Fibroblast of lung (primary cell): Measurements from ENCODE around the gene CRCP. TPM values are rescaled to one million over a fixed set of nuclear protein-coding genes. Genes with fewer than 3 reads are reported as not detected.

Source experiments
- DNase-seq, 2 donors: peaks; one replicate each; pipeline versions ENCODE4 v3.0.0 to v3.0.0-alpha.2; 2010; ENCODE audit warnings: low read depth in 2 of 2
- H2AFZ ChIP-seq: 2 replicates; pipeline ENCODE4 v1.5.1; 2012; ENCODE audit warnings: low read length, control low read depth, inconsistent platforms
- H3K27ac ChIP-seq: 2 replicates; pipeline ENCODE4 v1.5.1; 2011; ENCODE audit warnings: low read length, control low read depth; ENCODE audit not compliant: insufficient read depth
- H3K27me3 ChIP-seq: 2 replicates; pipeline ENCODE4 v1.5.1; 2011; ENCODE audit warnings: mild to moderate bottlenecking, low read length; ENCODE audit not compliant: control insufficient read depth, insufficient read depth
- H3K36me3 ChIP-seq: 2 replicates; pipeline ENCODE4 v1.5.1; 2011; ENCODE audit warnings: low read length; ENCODE audit not compliant: control insufficient read depth, insufficient read depth
- H3K4me1 ChIP-seq: 2 replicates; pipeline ENCODE4 v1.5.1; 2011; ENCODE audit warnings: low read length; ENCODE audit not compliant: control insufficient read depth, insufficient read depth; ENCODE audit errors: extremely low read depth
- H3K4me2 ChIP-seq: 2 replicates; pipeline ENCODE4 v1.5.1; 2011; ENCODE audit warnings: low read length, control low read depth; ENCODE audit not compliant: insufficient read depth; ENCODE audit errors: extremely low read depth
- H3K4me3 ChIP-seq, 4 experiments: fragments of 200-600 bp in 1 of 4; sonication (generic) in 1 of 4; replicated peaks in 1 of 4; 2 replicates each; pipeline ENCODE4 v1.5.1; 2011 to 2016; ENCODE audit warnings: low read length in 4 of 4, low read depth in 3 of 4, mild to moderate bottlenecking in 3 of 4, control low read depth in 2 of 4, inconsistent platforms in 1 of 4, mixed read lengths in 1 of 4; ENCODE audit not compliant: insufficient read depth in 1 of 4; ENCODE audit errors: control extremely low read depth in 1 of 4
- H3K79me2 ChIP-seq: 2 replicates; pipeline ENCODE4 v1.5.1; 2012; ENCODE audit warnings: mild to moderate bottlenecking, low read length, inconsistent platforms; ENCODE audit not compliant: control insufficient read depth, insufficient read depth
- H3K9ac ChIP-seq: 2 replicates; pipeline ENCODE4 v1.5.1; 2011; ENCODE audit warnings: mild to moderate bottlenecking, low read length, control low read depth; ENCODE audit not compliant: insufficient read depth
- H3K9me3 ChIP-seq: 2 replicates; pipeline ENCODE4 v1.5.1; 2012; ENCODE audit warnings: low read depth, low read length; ENCODE audit not compliant: control insufficient read depth, insufficient read depth
- H4K20me1 ChIP-seq: 2 replicates; pipeline ENCODE4 v1.5.1; 2011; ENCODE audit warnings: low read length; ENCODE audit not compliant: control insufficient read depth, insufficient read depth; ENCODE audit errors: extremely low read depth
- EZH2 ChIP-seq: IDR thresholded peaks from 2 replicates; pipeline ENCODE4 v1.5.1; 2012; ENCODE audit warnings: low read length, control low read depth, mild to moderate bottlenecking; ENCODE audit errors: missing control alignments
- polyA plus RNA-seq, 2 donors: library from polyadenylated mRNA; depleted of rRNA in 1 of 2; stranded (reverse) in 1 of 2; unstranded in 1 of 2; fragments of >200 nt; gene quantifications; 2 replicates each; pipeline ENCODE4 v1.2.1, GENCODE V29; 2011 to 2012; ENCODE audit warnings: missing spikeins in 1 of 2
- total RNA-seq: library from RNA; depleted of rRNA; stranded (reverse); fragments of >200 nt; gene quantifications from 2 replicates; pipeline ENCODE4 v1.2.1, GENCODE V29; 2014
- TF ChIP-seq, protein P1 (sequence below), 2 donors: IDR thresholded peaks in 1 of 2; conservative IDR thresholded peaks in 1 of 2; 1 replicate in 1 of 2; 2 replicates in 1 of 2; pipeline ENCODE4 v1.5.1; 2011 to 2012; ENCODE audit warnings: low read length in 2 of 2, control low read depth in 1 of 2, inconsistent platforms in 1 of 2, low read depth in 1 of 2, mild to moderate bottlenecking in 1 of 2

CRCP gene
- total and polyA plus RNA-seq, 2 donors (not counting 1 experiment from before 2014, with no cell fraction given) = 34.9 to 38.3 TPM

DNA sequence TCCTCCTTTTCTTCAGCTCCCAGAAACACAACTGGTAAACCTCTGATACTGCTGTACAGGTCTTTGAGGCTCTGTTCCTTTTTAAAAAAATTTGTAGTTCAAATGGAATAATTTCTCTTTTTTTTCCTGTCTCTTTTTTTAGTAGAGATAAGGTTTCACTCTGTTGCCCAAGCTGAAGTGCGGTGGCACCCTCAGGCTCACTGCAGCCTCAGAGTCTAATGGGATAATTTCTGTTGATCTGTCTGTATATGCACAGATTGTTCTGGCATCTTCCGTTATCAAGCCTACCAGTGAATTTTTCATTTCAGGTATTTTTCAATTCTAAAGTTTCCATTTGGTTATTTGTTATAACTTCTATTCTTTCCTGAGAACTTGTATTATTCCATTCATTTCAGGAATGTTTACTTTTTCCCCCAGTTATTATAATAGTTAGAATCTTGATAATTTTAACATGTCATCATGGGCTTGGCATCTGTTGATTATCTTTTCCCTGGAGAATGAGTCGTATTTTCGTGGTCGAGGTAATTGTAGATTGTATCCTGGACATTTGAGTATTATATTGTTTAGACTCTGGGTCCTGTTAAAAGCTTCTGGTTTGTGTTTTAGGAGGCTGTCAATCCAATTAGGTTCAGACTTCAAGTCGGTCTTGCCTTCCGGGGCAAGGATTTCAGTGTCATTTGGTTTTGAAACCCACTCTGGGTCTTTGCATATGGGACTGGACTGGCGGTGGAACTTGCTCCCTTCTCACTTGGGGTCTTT lies 24.5 kb downstream of the CRCP start:
- peak in 1 of 2 donors; percentile 56 for DNase-seq
- Histone ChIP-seq H3K79me2 (no peaks in the 10 kb centered on the region), H2AFZ (no peak overlapping the region), H3K9me3 (no peaks in the 10 kb centered on the region), H3K27ac (no peak overlapping the region), H4K20me1 (no peaks in the 10 kb centered on the region), H3K4me2 (no peak overlapping the region), H3K9ac (no peak overlapping the region), H3K4me3 (no peak overlapping the region), H3K27me3 (no peaks in the 10 kb centered on the region), H3K36me3 (peaks cover 9% of the 10 kb centered on the region), H3K4me1 (peaks cover 11% of the 10 kb centered on the region)
- TF ChIP-seq EZH2 = no peak
- TF ChIP-seq, protein P1, sequence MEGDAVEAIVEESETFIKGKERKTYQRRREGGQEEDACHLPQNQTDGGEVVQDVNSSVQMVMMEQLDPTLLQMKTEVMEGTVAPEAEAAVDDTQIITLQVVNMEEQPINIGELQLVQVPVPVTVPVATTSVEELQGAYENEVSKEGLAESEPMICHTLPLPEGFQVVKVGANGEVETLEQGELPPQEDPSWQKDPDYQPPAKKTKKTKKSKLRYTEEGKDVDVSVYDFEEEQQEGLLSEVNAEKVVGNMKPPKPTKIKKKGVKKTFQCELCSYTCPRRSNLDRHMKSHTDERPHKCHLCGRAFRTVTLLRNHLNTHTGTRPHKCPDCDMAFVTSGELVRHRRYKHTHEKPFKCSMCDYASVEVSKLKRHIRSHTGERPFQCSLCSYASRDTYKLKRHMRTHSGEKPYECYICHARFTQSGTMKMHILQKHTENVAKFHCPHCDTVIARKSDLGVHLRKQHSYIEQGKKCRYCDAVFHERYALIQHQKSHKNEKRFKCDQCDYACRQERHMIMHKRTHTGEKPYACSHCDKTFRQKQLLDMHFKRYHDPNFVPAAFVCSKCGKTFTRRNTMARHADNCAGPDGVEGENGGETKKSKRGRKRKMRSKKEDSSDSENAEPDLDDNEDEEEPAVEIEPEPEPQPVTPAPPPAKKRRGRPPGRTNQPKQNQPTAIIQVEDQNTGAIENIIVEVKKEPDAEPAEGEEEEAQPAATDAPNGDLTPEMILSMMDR (conservative IDR thresholded peaks at IDR 0.05 in 1 of 2, IDR thresholded peaks at IDR 0.05 in 1 of 2; ENCODE audit: low read depth in 1 of 2, low read length in 2 of 2) = no peak

DNA sequence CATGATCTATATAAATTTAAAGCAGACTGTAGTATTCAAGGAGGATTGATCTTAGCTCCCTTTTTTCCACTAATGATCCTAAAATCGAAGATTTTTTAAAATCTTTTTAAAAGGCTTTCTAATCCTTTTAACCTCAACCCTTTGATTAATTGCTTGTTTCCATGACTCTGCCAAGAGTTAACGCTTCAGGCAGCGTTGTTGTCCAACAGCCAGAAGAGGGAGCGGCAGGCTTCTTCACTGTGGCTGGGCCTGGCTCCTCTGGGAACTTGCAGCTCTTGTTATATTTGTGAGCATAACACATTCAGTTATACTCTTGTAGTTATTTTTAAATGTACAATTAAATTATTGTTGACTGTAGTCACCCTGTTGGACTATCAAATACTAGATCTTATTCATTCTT lies 26.3 kb downstream of the CRCP start:
- TF ChIP-seq, protein P1 (conservative IDR thresholded peaks at IDR 0.05 in 1 of 2, IDR thresholded peaks at IDR 0.05 in 1 of 2; ENCODE audit: low read depth in 1 of 2, low read length in 2 of 2) = peak; percentile 68 to 85
- TF ChIP-seq EZH2 = no peak
- Histone ChIP-seq H3K9me3 (no peaks in the 10 kb centered on the region), H3K27ac (no peak overlapping the region), H4K20me1 (no peaks in the 10 kb centered on the region), H3K4me3 (no peak overlapping the region), H3K79me2 (no peaks in the 10 kb centered on the region), H3K9ac (no peak overlapping the region), H3K36me3 (peaks cover 8% of the 10 kb centered on the region), H3K27me3 (no peaks in the 10 kb centered on the region), H3K4me2 (no peak overlapping the region), H2AFZ (no peak overlapping the region), H3K4me1 (peaks cover 18% of the 10 kb centered on the region)
- DNase-seq = peak; percentile 82 to 92

DNA sequence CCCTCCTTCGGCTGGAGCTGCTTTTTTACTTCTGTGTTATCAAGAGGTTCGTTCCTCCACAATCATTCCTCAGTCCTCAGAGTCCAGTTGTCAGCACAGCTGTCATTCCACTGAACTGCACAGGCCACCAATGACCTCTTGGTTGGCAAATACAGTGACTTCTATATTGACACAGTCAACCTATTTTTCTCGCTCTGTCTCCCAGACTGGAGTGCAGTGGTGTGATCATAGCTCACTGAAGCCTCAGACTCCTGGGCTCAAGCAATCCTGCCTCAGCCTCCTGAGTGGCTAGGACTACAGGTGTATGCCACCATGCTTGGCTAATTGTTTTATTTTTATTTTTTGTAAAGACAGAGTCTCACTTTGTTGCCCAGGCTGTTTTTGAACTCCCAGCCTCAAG lies 27.7 kb downstream of the CRCP start:
- no peaks in the 10 kb centered on the region for H3K79me2 ChIP-seq

More for the DNA sequence above, 27.7 kb downstream of the CRCP start:
- Histone ChIP-seq H3K4me3 (no peak overlapping the region), H3K9ac (no peak overlapping the region), H3K9me3 (no peaks in the 10 kb centered on the region), H2AFZ (no peak overlapping the region), H3K4me2 (no peak overlapping the region), H3K27me3 (no peaks in the 10 kb centered on the region), H3K36me3 (peaks cover 8% of the 10 kb centered on the region), H3K27ac (no peak overlapping the region), H3K4me1 (peaks cover 24% of the 10 kb centered on the region), H4K20me1 (no peaks in the 10 kb centered on the region)
- no peak for DNase-seq
- TF ChIP-seq EZH2 = no peak
- TF ChIP-seq, protein P1 (conservative IDR thresholded peaks at IDR 0.05 in 1 of 2, IDR thresholded peaks at IDR 0.05 in 1 of 2; ENCODE audit: low read depth in 1 of 2, low read length in 2 of 2) = no peak
